GM10248 (cell line): ENCODE results near the gene OSER1.

Experiments
- CTCF ChIA-PET: fragments of 300-600 bp; sonication (Branson Sonifier 250); formaldehyde crosslinking; extraction: SDS; loops from one replicate; lab custom pipeline; 2021; ENCODE audit warnings: antibody characterized with exemption; lab: Yijun Ruan, JAX
- POLR2A ChIA-PET: fragments of 350-650 bp; sonication (Branson Sonifier 250); formaldehyde crosslinking; extraction: SDS; loops from one replicate; lab custom pipeline; 2020; ENCODE audit warnings: antibody characterized with exemption; lab: Yijun Ruan, JAX
- DNase-seq: peaks from one replicate; pipeline ENCODE4 v3.0.0; 2012; ENCODE audit errors: extremely low spot score
- CTCF ChIP-seq: IDR thresholded peaks from 2 replicates; pipeline ENCODE4 v1.5.1; 2012; ENCODE audit warnings: mild to moderate bottlenecking, low read depth; ENCODE audit errors: extremely low read depth, missing control alignments, control extremely low read depth

Gene OSER1

GRCh38 chr20:44228465-44229258 is 18.1 kb upstream of the OSER1 start:
- no peak for TF ChIP-seq CTCF
- ChIA-PET POLR2A (no interaction called here), CTCF (interaction anchor here (0.6 to 1.8 kb wide), 4 partner anchors 10 to 82 kb away, joined by 3 to 11 read pairs (median 4); partner anchors contain the start of gene FITM2)
- no peak for DNase-seq

GRCh38 chr20:44224637-44225036 is 14.1 kb upstream of the OSER1 start:
- TF ChIP-seq CTCF, result no peak
- CTCF ChIA-PET, result interaction anchor here (1.3 to 14.5 kb wide), 6 partner anchors 8 to 88 kb away, joined by 3 to 371 read pairs (median 6); partner anchors contain the start of gene FITM2
- POLR2A ChIA-PET, result no interaction called here

GRCh38 chr20:44223721-44224120 is 13.2 kb upstream of the OSER1 start:
- DNase-seq, result no peak
- ChIA-PET POLR2A (no interaction called here), CTCF (interaction anchor here (1.3 to 14.5 kb wide), 4 partner anchors 10 to 89 kb away, joined by 3 to 371 read pairs (median 6); partner anchors contain the start of gene FITM2)
- TF ChIP-seq CTCF, result no peak

More at GRCh38 chr20:44224637-44225036, 14.1 kb upstream of the OSER1 start:
- DNase-seq, result no peak

- TF ChIP-seq CTCF, result no peak
- CTCF ChIA-PET, result interaction anchor here (14.5 kb wide), 1 partner anchor 90 kb away, joined by 371 read pairs; the partner anchor contains the start of gene FITM2
- DNase-seq, result no peak
- POLR2A ChIA-PET, result no interaction called here
Measured at GRCh38 chr20:44222633-44223368, 12.2 kb upstream of the OSER1 start.

- ChIA-PET POLR2A (no interaction called here), CTCF (interaction anchor here (14.5 kb wide), 1 partner anchor 90 kb away, joined by 371 read pairs; the partner anchor contains the start of gene FITM2)
- DNase-seq, result no peak
- no peak for TF ChIP-seq CTCF
Measured at GRCh38 chr20:44222027-44222426, 11.5 kb upstream of the OSER1 start.

GRCh38 chr20:44221368-44221954 is 10.9 kb upstream of the OSER1 start:
- ChIA-PET CTCF (interaction anchor here (14.5 kb wide), 1 partner anchor 91 kb away, joined by 371 read pairs; the partner anchor contains the start of gene FITM2), POLR2A (no interaction called here)
- TF ChIP-seq CTCF, result no peak
- no peak for DNase-seq
